NB4 (cell line): ENCODE measurements around the gene RCBTB2.

Experiments
- CTCF ChIP-seq: IDR thresholded peaks from one replicate; pipeline ENCODE4 v1.5.1; 2012; ENCODE audit warnings: low read depth, low read length
- POLR2A ChIP-seq: IDR thresholded peaks from 2 replicates; pipeline ENCODE4 v1.6.1; 2011; ENCODE audit warnings: mild to moderate bottlenecking; ENCODE audit not compliant: insufficient read length; ENCODE audit errors: extremely low read depth

- no peak for TF ChIP-seq CTCF
- TF ChIP-seq POLR2A, result no peak
Measured at GRCh38 chr13:48559638-48560320, 26.9 kb upstream of the RCBTB2 start.
